Nephron (organoid): ENCODE data around the gene FGG.

Experiments
- H3K27ac Mint-ChIP-seq, 3 experiments: 2 replicates each; pipeline ENCODE4 v1.8.0; 2020; ENCODE audit warnings: mixed read lengths in 3 of 3, mild to moderate bottlenecking in 2 of 3, moderate library complexity in 1 of 3
- H3K27me3 Mint-ChIP-seq: 2 replicates; pipeline ENCODE4 v1.8.0; 2021; ENCODE audit warnings: low read depth, mild to moderate bottlenecking, moderate library complexity, mixed read lengths
- H3K36me3 Mint-ChIP-seq: 2 replicates; pipeline ENCODE4 v1.8.0; 2020; ENCODE audit warnings: low read depth, mixed read lengths
- H3K4me1 Mint-ChIP-seq: 2 replicates; pipeline ENCODE4 v1.8.0; 2020; ENCODE audit warnings: mixed read lengths
- H3K4me3 Mint-ChIP-seq, 3 experiments: 2 replicates each; pipeline ENCODE4 v1.8.0; 2020; ENCODE audit warnings: mild to moderate bottlenecking in 3 of 3, mixed read lengths in 3 of 3, moderate library complexity in 2 of 3
- H3K9me3 Mint-ChIP-seq: 2 replicates; pipeline ENCODE4 v1.8.0; 2020; ENCODE audit warnings: mixed read lengths
- TF ChIP-seq, protein P1 (sequence below), 3 experiments: fragments of 200-600 bp; sonication (generic); IDR thresholded peaks; one replicate each; pipeline ENCODE4 v1.5.0; 2021; ENCODE audit warnings: antibody characterized with exemption in 3 of 3; ENCODE audit not compliant: unreplicated experiment in 3 of 3

Gene FGG

DNA sequence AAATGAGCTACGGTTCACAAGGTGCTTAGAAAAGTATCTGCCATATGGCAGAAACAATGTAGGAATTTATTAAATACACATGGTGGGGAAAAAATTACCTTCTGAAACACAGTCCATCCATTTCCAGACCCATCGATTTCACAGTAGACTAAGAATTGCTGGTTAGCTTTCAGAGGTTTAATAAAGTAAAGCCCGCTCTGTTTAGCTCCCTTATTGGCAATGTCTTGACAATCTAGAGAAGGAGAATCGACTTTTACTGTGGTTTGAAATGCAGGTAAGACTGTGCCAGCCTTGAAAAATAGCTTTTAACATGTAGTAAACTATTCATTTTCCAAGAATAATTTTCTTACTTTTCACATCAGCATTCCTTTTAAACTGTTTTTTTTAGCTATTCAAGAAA lies 2.9 kb downstream of the FGG start:
- Mint-ChIP-seq H3K36me3 (no peaks in the 10 kb centered on the region), H3K4me1 (no peaks in the 10 kb centered on the region), H3K9me3 (no peaks in the 10 kb centered on the region), H3K27me3 (peaks cover 13% of the 10 kb centered on the region), H3K27ac (no peak overlapping the region), H3K4me3 (no peak overlapping the region)
- TF ChIP-seq, protein P1, sequence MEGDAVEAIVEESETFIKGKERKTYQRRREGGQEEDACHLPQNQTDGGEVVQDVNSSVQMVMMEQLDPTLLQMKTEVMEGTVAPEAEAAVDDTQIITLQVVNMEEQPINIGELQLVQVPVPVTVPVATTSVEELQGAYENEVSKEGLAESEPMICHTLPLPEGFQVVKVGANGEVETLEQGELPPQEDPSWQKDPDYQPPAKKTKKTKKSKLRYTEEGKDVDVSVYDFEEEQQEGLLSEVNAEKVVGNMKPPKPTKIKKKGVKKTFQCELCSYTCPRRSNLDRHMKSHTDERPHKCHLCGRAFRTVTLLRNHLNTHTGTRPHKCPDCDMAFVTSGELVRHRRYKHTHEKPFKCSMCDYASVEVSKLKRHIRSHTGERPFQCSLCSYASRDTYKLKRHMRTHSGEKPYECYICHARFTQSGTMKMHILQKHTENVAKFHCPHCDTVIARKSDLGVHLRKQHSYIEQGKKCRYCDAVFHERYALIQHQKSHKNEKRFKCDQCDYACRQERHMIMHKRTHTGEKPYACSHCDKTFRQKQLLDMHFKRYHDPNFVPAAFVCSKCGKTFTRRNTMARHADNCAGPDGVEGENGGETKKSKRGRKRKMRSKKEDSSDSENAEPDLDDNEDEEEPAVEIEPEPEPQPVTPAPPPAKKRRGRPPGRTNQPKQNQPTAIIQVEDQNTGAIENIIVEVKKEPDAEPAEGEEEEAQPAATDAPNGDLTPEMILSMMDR (IDR thresholded peaks at IDR 0.05; ENCODE audit: unreplicated experiment in 3 of 3): no peak

DNA sequence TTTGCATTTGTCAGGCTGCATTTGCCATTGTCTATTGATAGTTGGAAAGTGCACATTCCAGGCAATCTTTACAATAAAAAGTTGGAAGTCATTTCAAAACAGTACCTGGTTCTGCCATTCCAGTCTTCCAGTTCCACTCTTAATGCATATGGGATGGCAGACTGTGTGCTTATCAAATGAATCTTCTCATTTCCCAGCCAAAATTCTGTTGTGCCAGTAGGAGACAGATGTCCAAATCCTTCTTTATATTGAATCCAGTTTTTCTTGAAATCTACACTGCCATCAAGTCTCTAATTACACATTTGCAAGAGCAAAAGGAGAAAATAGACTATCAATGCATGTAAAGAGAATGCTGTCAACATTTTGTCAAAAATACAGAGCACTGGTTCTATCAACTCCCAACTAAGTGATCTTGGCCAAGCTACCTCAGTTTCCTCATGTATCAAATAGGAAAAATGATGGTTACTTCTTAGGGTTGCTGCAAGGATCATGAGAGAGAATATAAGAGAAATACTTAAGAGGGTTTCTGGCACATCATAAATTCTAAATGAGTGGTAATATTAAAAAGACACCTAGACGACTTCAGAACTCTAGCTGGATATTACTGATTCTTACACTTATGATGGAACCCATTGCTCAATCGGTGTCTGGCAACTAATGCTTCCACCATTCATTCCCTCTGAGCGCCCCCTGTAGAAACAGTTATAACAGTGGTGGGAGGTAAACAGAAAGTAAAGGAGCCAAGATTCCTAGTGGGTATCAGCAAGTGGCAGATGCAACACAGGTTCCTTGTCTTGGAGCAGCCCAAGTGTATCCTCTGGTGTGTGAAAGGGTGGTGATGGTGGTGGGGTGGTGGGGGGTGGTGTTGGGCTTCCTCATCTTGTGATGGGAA lies 3.8 kb downstream of the FGG start:
- no peak overlapping the region for H3K4me3 Mint-ChIP-seq
- H3K36me3 Mint-ChIP-seq: no peaks in the 10 kb centered on the region
- no peaks in the 10 kb centered on the region for H3K9me3 Mint-ChIP-seq
- peaks cover 13% of the 10 kb centered on the region for H3K27me3 Mint-ChIP-seq
- TF ChIP-seq, protein P1 (IDR thresholded peaks at IDR 0.05; ENCODE audit: unreplicated experiment in 3 of 3): no peak
- no peak overlapping the region for H3K27ac Mint-ChIP-seq
- no peaks in the 10 kb centered on the region for H3K4me1 Mint-ChIP-seq

DNA sequence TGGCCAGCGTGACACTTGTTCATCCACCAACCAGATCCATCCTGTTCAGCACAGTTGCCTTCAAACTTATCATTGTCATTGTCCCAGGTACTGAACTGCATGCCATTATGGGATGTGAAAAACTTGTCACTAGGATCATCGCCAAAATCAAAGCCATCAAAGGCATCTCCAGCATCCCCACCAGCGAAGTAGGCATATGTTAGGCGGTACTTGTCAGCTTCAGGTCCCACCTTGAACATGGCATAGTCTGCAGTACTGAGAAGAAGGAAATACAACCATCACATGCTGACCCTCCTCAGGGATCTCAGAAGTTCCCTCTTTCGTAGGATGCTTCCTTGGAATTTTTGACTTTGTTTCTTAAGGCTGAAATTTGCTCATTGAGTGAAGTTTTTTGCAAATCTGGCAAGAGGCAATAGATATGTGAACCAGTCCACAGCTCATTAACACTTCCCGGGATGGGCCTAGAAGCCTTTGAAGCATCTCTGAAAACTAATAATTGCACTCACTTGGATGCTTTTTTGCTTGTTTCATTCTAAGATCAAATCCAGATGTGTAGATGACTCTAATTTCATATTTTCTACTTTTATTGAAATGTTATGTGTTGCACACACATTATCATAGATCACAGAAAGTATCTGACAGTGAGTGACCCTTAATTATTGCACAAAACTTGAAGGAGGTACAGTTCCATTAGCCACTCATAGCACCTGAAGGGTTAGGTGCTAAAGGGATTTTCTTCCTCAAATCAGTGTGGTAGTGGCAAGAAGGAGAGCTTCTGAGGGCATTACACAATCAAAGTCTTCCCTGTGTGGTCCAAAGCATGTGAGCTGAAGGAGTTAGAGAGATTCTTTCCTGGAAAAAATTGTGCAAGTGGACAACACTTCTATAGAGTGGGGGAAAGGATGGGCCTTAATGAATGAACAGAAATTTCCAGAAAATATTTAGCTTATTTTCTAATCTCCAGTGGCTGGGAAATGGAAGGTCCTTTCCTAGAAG lies 5.4 kb downstream of the FGG start:
- no peak overlapping the region for H3K27ac Mint-ChIP-seq
- TF ChIP-seq, protein P1 (IDR thresholded peaks at IDR 0.05; ENCODE audit: unreplicated experiment in 3 of 3): no peak

DNA sequence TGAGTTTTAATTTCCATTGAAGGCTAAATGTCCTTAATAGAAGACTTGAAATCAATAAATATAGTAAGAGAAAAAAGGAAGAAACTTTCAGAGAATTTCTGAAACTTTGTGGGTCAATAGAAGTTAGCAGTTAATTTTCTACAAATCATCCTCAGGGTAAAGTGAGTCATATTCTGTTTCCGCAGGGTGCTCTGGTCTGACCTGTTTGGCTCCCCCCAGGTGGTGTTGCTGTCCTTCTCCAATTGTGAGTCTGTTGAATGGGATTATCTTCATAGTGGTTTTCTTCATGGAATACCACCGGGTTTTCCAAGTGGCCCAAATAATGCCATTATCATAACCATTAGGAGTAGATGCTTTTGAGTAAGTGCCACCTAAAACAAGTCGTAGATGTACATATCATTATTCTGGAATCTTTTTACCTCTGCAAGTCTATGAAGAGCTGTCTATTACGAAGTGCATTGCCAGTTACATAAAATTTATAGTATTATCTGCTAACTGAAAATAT lies 7.7 kb downstream of the FGG start:
- H3K4me3 Mint-ChIP-seq: no peak overlapping the region
- H3K4me1 Mint-ChIP-seq: no peaks in the 10 kb centered on the region
- H3K27me3 Mint-ChIP-seq: peaks cover 13% of the 10 kb centered on the region
- TF ChIP-seq, protein P1 (IDR thresholded peaks at IDR 0.05; ENCODE audit: unreplicated experiment in 3 of 3): no peak
- no peaks in the 10 kb centered on the region for H3K36me3 Mint-ChIP-seq
- H3K27ac Mint-ChIP-seq: no peak overlapping the region
- no peaks in the 10 kb centered on the region for H3K9me3 Mint-ChIP-seq

More for the DNA sequence above, 5.4 kb downstream of the FGG start:
- peaks cover 13% of the 10 kb centered on the region for H3K27me3 Mint-ChIP-seq
- H3K4me3 Mint-ChIP-seq: no peak overlapping the region
- H3K4me1 Mint-ChIP-seq: no peaks in the 10 kb centered on the region
- no peaks in the 10 kb centered on the region for H3K9me3 Mint-ChIP-seq
- H3K36me3 Mint-ChIP-seq: no peaks in the 10 kb centered on the region

DNA sequence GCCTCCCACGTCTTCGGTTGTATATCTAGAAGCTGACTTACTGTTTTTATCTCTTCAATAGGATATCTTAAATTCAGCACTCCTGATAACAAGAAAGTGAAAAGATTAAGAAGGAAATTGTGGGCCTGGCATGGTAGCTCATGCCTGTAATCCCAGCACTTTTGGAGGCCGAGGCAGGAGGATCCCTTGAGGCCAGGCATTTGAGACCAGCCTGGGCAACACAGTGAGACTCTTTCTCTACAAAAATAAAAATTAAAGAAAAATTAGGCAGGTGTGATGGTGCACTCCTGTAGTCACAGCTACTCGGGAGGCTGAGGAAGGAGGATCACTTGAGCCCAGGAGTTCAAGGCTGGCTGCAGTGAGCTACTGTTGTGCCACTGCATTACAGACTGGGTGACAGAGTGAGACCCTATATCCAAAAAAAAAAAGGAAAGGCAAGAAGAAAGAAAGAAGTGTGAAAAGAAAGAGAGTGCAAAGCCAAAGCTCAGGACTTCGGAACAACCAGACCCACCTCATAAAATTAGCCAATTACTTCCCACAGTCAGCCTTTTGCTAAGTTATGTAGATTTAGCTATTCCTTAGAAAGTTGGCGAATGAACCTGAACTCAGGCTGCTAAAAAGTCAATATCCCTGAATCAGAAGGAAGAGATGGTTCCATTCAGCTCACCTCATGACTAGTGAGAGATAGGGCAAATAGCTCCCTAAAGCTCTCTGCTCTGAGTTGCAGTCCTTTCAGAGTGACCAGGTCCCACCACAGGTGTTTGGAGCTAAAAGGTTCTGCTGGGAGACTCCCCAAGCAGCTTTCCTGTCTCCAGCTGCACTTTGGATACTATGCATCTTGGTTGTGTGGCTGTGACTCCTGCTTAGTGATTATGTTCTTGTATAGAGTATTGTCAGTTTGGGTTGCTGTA lies 9.2 kb downstream of the FGG start:
- Mint-ChIP-seq H3K27me3 (peaks cover 1% of the 10 kb centered on the region), H3K9me3 (no peaks in the 10 kb centered on the region), H3K36me3 (no peaks in the 10 kb centered on the region), H3K4me3 (no peak overlapping the region), H3K4me1 (no peaks in the 10 kb centered on the region), H3K27ac (no peak overlapping the region)
- TF ChIP-seq, protein P1 (IDR thresholded peaks at IDR 0.05; ENCODE audit: unreplicated experiment in 3 of 3): no peak
